CD4-positive, alpha-beta T cell treated with Interleukin-4 for 4 hours (primary cell): ENCODE results near the gene TIMP3.

ENCODE experiments used
- DNase-seq: peaks from one replicate; pipeline ENCODE4 v3.0.0-alpha.2; 2020

Gene TIMP3

DNA sequence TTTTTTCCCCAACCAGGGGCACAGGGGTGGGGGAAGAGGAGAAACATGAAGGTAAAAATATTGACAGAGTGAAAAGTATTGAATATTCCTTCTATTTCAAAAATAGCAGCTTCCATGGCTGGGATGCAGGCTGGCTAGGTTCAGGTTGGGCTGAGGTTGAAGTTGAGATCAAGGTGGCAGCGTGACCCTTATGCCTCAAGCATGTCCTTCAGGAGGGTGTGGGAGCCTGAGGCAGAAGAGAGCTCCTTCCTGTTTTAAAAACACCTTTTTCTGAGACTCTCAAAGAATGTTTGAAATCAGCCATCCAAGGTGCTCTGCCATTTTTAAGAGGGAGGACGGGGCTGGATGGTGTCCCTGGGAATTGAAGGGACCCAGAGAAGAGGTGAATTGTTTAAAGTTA lies 29.5 kb downstream of the TIMP3 start:
- DNase-seq: no peak

DNA sequence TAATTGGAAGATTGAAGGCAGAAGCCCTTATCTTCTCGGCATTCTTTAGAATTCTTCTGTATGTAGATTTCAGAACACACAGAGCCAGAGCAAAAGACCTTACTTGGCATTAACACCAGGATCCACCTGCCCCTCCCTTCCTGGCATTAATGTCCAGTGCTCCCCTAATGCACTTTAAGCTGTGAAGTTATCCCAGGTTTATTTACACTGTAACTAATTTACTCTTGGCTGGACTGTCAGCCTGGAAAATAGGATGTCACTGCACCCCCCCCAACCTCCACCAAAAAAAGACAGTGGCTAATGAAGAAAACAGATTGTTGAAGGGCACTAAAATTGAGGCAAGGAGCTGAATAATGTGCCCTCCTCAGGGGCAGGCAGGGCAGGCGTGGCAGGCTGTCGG lies 30.1 kb downstream of the TIMP3 start:
- no peak for DNase-seq

DNA sequence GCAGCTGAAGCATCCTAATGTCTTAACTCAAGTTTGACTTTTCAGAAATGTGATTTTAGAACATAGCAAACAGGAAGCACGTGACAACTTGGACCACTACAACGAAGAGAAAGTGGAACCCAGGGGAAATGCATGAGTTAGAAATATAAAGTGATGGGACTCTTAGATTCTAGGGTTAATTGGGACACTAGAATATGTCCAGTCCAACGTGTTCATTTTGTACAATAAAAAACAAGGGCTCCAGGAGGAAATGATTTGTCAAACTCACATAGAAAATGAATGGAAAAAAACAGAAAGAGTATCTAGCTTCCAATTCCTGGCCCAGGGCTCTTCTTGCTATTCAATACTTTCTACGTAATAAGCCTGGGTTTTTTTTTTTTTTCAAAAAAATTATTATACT lies 30.7 kb downstream of the TIMP3 start:
- no peak for DNase-seq

DNA sequence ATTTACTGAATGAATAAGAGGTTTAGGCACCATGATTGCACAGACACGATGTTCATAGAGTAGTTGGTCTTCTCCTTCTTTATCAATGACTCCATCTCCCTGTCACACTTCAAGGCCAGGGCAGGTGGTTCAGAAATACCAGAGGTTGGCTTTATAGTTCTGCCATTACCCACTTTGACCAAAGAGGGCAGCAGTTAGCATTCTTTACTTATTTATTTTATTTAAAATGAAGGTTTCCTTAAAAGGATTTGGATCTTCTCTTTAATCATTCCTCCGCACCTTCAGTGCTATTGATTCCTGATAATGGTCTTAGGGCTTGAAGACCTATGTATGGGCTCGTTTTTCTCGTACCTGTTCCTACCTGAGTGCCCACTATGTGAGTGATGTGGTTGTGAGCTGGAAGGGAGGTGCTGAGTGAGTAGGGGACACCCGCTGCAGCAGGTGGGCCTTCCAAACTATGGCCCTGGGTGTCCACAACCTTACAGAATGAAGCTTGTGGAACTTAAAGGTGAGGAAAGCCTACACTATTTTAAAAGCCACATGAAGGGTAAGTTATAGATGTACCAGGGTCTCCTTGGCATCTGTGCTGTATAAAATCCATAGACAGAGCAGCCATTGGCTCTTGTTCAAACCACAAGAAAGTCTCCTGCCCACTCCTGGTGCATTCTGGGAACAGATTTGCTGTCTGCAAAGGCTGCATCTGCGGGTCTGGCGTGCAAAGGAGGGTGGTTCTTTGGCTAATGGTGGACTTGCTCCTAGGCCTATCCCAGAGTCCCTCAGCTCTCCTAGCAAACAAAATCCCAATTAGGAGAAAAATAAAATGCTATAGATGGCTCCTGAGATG lies 35.0 kb downstream of the TIMP3 start:
- no peak for DNase-seq

DNA sequence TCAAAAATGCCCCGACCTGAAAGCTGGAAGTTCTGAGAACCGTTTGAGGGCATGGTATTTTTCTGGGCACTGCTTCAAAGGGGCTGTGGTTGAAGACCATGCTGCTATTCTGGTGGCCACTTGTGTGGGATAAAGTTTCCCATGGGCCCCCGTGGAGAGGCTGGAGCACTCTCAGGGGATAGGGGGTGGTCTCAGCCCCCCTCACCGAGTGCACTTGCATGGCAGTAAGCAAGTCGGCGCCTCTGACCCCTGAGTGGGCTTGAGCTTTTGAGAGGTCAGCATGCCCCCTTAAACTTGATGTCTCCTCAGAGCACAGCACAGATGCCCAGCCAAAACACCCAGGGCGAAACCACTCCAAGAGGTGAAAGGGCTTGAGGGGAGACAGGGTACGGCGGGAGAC lies 35.6 kb downstream of the TIMP3 start:
- no peak for DNase-seq

DNA sequence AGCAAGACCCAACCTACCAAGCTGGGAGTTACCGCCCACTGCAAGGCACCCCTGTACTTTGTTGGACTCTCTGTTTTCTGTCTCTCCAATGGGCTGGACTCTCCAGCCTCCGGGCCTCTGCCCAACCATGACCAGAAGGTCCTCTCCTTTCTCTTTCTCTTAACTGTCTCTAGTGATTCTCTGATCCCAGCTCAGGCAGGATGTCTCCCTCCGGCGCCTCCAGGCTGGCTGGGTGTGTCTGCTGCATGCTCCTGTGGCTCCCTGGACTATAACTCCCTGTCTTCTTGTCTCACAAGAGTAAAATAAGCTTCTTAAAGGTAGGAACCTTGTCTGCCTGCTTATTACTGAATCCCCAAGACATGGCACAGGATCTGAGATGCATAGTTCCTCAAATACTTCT lies 36.3 kb downstream of the TIMP3 start:
- no peak for DNase-seq

DNA sequence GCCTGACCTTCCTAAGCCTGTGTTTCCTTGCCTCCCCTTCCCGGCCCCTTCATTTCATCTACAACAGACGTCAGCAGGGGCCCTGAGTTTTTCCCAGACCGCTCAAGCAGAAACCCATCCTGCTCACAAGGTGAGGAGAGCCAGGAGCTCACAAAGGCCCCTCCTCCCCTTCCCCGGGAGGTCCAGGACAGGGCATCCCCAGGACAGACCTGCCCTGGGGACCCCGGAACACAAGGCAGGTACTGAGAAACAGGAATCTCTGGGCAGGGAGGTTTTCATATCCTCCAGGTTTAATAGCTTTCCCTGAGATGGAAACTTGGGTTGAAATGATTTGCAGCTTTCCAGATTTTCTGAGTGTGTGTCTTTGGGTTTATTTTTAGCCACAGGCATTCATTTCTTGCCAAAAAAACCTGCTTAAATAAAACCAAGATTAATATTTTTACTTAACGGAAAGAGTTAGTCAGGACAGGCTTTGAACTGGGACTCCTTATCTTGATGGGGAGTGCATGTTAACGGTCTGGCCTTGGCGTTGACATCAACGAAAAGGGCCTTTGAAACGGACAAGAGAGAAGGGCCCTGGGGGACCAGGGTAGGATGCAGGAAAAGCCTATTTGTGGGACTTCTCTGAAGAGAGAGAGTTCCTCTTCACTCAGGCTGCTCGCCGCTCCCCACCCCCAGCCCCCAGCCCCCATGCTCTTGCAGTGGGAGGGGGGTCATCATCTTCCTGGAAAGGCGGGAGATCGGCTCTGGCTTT lies 38.5 kb downstream of the TIMP3 start:
- no peak for DNase-seq

DNA sequence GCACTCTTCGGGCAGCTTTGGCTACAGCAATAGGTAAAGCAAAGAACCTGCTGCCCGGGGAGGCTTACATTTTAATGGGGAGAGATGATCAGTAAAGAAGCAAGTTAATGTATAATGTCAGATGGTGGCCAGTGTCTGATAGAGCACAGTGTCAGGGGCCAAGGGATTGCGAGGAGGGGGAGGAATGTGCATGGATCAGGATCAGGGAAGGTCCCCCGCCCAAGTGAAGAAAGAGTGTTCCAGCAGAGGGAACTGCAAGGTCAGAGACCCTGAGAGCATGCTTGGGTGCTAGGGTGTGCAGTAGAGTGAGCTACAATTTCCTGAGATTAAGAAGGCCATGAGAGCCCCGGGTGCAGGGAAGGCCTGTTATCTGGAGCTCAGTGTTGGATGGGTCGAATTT lies 39.7 kb downstream of the TIMP3 start:
- DNase-seq: no peak

DNA sequence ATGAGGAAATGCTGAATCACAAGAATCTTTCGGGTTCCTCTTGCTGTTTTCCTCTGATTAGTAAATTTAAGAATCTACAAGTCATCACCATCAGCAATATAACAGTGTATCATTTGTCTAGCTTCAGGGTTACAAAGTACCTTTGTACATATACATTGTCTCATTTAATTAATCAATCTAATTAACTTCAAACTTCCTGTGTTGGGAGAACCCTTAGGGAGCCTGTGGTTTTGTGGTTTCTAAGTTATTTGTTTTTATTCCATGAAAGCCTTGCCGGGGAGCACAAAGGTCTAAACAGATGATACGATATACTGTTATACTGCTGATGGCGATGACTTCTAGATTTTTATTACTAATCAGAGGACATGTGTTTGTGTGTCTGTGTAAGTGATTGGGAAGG lies 41.0 kb downstream of the TIMP3 start:
- DNase-seq: no peak

DNA sequence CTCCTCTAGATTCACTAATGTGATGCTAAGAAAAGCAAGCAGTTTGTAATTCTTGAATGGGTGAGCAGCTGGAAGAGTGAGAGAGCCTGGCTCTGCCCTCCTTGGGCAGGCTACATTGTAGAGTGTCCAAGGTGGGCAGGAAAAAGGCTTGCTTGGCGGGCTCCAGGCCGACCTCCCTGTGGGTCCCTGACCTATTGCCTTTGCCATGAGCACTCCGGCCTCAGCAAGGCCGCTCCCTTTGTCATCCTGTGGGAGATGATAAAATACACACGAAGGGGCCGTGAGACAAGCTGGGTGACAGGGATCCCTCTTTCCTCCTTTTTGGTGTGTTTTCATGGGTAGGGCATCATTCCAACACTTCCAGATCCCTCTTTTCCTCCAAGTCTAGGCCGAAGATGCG lies 41.8 kb downstream of the TIMP3 start:
- DNase-seq: no peak

DNA sequence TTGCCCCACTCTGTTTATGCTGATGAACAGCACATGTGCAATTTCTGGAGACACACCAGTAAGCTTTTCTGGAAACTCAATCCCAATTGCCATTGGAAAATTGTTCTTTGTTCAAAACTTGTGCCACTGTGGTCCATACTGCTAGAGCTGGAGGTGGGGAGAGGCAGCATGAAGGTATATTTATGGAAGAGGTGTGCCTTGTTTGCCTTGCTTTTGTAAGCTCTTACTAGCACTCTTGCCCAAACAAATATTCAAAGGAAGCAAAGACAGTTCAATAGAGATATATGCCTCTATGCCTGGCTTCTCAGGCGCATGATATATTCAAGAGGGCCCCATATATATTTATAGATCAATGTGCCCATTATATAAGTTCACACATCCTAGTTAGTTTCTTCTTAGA lies 42.7 kb downstream of the TIMP3 start:
- DNase-seq: no peak

DNA sequence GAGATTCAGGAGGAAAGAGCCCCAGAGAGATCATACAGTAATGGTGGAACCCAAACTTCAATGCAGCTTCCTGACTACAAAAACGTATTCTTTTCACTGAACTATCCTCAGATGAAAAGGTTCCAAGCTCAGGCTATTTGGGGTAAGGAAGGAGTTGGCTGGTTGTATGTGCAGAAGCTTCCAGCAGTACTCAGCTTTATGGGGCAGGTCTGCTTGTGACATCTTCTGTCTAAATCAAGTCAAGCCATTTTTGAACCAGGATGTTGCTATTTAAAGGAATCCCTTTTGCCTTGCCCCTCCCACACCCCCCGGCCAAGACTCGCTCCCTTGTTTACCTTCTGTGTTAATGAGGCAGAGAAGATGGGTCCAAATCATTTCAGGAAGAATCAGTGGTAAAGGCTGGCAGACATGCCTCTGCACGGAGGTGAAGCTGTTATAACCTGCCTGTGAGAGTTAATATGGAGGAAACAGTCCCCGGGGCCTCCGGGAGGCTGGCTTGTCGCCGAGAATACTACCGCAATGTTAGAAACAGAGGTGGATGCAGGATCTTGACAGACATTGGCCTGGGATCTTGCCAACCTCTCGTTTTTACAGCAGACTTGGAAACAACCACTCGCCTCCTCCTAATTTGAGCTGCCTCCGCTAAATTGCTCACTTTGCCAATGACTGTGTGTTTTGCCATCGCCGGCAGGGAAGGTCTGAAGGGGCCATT lies 45.4 kb downstream of the TIMP3 start:
- no peak for DNase-seq

DNA sequence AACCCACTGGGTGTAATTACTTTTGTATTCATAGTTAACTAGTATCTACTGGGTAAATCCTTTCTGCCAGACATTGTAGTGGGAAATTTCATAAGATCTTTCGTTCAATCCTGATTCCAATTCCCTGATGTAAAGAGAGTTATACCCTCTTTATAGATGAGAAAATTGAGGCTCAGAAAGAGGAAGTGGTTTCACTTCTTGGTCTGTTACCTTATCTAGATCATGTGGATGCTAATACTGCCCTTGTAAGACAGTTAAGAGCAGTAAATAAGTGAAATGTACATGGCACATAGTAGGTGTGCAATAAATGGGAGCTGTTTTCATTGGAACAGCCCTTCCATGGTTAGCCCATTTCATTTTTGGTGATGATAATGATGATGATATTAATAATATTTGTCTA lies 46.7 kb downstream of the TIMP3 start:
- DNase-seq: no peak

DNA sequence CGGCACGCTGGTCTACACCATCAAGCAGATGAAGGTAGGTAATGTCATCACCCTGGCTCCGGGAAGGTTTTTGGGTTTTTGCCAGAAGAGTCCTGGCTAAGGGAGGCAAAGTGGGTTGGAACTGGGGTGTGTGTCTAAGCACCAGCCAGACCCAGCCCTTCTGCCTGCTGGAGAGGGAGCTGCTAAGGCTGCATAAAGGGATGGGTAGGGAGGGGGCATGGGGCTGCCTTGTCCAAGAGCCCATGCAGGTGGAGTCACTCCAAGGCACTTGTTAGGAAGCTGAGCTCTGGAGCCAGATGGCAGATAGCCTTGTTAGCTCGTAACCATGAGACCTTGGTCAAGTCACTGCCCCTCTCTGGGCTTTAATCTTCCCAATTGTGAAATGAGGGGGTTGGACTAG lies 48.0 kb downstream of the TIMP3 start:
- DNase-seq: no peak

DNA sequence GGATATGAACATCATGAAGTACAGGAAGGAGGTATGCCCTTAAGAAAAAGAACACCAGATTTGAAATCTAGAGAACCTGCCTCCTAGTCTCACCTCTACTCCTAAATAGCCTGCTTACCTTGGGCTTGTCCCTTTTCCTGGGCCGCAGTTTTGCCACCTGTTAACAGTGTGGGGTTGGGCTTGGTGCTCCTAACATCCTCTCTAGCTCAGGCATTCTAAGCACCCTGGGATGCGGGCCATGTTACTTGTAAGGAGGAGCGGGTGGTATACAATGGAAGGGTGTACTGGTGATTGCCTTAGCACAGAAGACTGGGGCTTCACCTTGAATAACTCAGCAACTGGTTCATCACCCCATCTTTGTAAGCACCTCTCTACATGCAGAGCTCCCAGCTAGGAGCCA lies 48.7 kb downstream of the TIMP3 start:
- no peak for DNase-seq

DNA sequence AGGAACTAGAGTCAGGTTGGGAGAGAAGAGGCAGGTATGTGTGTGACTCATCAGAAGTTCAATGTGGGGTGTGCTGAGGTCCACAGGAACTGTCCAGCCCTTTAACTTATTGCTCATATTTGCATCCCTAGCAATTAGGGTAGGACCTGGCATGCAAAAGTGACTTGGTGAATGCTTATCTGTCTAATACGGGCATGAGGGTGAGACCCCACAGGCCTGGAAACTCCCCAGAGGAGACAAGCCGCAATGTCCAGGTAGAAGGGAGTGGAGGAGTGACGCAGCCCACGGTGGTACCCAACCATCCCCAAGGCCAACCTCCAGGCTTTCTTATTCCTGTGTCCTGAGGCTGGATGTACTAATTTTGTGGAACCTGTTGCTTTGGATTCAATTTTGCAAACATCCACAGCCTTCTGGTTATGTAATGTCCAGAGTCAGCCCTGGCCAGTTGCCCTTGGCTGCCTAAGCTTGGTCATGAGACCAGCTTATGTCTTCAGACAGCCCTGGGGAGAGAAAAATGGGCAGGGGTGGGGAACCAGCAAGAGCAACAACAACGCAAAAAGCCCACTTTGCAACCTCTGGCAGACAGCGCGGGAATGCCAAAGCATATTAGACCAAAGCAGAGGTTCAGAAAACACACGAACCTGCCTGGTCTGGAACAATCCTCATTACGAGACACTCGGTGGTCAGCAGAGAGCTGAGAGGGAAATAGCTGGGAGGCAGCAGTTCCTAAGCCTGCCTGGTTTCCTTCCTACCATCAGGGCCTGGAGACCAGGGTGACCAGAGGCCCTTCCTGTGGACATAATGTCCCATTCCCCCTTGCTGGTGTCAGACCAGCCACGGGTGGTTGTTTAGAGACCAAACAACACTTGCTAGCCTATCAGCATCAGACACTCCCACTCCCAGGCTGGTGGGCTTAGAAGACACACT lies 49.3 kb downstream of the TIMP3 start:
- no peak for DNase-seq

DNA sequence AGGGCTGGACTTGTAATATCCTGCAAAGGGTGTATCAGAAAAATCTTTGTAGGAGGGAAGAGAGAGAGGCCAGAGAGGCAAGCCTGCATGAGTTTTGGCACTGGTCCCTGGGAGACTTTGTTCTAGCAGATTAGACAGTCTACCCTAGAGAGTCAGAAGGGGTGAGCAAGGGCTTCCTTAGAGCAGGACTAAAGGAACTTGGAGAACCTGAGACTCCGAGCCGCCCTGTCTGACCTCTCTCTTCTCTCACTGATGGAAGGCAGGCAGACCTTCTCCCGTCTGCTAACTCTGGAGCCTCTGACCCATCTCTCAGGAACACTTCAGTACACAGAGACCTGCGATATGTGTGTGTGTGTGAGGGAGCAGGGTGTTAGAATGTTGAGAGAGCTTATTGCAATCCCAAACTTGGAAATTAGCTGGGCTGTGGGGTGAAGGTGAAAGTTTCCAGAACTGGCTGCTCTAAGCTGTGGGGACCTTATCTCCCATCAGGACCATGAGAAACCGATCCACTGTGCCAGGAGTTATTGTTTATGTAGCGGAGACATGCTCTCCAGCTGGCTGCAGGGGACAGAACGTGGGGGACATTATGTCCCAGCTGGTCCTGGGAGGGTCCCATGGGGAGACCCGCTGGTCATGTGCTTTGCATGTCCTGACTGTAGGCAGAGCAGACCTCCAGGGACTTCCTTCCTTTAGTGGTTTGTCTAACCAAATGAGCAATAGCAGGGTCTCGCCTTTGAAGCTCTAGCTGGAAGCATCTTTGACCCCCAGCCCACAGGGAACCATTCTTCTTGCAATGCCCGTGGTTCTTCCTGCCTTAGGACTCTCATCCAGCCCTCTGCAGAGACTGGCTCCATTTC lies 51.1 kb downstream of the TIMP3 start:
- no peak for DNase-seq

DNA sequence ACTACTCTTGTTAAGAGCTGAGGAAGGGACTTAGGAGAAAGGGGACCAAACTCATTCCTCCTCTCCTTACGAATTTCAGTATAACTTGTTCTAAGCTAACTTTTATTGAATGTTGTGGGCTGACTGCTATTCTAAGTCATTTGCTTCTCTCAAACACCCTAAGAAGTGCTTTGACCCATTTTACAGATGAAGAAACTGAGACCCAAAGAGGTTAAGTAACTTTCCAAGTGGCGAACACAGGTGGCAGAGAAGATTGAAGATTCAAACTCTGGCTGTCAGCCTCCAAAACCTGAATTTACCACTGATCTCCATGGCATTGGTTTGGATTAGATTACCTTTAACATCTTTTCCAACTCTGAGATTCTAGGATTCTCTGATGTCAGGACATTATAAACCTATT lies 52.2 kb downstream of the TIMP3 start:
- no peak for DNase-seq

DNA sequence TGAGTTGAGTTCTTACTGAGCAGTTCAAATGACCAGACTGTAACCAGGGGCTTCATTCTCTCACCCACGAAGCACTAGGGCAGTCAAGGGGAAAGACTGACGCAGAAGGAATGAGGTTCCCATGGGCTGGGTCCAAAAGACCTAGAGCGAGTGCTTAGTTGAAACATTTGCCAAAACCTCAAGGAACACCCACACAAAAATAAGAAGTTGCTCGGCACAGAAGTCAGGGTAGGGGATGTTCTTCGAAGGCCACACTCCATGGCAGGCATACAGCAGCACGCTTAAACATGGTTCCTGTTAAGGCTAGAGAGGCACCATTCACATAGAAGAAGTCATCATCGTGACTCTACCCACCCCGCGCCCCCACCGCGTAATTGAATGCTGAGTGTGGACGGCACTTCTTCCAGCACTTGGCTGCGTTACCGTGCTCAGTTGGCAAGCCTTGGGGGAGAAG lies 52.9 kb downstream of the TIMP3 start:
- DNase-seq: no peak

DNA sequence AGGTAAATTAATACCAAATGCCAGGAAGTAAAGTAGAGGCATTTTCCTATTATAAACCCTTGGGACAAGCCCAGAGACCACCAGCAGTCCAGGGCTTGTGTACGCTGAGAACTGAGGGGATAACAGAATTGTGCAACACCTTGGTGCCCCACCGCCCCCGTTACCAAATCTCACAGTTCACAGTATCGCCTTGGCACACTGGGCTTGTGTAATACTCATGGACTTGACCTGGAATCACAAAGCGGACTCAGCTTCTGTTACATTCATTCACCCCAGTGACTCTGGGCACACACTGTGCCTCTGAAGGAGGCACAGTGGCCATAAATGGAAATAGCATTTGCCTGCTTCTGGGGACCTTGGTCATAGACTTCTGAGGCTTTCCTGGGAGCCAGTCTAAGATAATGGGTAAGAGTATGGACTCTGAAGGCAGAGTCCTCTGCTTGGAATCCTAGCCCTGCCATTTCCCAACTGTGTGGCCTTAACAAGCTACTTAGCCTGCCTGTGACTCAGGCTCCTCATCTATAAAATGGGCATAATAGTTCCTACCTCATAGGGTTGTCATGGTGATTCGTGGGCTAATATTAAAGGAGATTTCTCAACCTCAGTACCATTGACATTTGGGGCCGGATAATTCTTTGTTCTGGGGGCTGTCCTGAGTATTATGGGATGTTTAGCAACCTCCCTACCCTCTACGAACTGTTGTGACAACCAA lies 53.7 kb downstream of the TIMP3 start:
- DNase-seq: no peak

DNA sequence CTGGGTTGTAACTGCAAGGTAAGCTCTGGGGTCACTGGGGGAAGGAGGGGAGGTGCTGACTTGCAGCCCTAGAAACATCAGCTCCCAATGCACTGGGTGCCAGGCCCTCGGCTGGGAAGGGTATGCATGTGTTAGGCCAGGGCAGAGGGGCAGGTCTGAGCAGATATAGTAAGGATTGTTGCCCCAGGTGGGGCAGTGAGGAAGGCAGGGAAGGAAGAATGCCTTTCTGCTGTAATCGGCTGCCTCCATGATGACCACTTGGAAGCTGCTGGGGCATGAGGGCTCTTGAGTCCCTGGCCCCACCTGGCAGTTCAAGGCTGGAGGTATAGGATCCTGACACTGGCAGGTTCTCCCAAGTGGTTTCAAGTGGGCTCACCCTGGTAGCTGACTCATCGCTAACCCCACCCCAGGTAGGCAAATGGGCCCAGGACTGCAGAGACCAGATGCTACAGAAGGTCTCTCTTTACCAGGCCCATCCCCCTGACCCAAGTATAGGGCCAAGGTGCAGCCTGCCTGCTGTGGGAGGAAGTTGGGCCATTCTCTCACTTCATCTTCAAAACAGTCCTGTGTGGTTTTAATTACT lies 56.7 kb downstream of the TIMP3 start:
- DNase-seq: no peak
